ENCODE results near the gene ATG16L2.
"Not testable (repeated sequence)": the region's sequence is repeated elsewhere in the genome, so short reads cannot be mapped to it uniquely, and the experiment has no call there.

DNA sequence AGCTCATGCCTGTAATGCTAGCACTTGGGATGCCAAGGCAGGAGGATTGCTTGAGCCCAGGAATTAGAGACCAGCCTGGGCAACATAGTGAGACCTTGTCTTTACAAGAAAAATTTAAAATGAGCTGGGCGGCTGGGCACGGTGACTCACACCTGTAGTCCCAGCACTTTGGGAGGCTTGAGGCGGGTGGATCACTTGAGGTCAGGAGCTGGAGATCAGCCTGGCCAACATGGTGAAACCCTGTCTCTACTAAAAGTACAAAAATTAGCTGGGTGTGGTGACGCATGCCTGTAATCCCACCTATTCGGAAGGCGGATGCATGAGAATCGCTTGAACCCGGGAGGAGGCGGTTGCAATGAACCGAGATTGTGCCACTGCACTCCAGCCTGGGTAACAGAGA is 2.5 kb upstream of the ATG16L2 start:
- not testable (repeated sequence) for TF ChIP-seq HCFC1 (IDR thresholded peaks at IDR 0.05; ENCODE audit: low read length); NRF1 (conservative IDR thresholded peaks at IDR 0.05; ENCODE audit: low read depth, low read length); IRF4 (IDR thresholded peaks at IDR 0.05; ENCODE audit: low read depth, low read length); TAF1 (IDR thresholded peaks at IDR 0.05; ENCODE audit: borderline replicate concordance, low read depth, low read length); EGR1 (IDR thresholded peaks at IDR 0.05; ENCODE audit: borderline replicate concordance in 1 of 2, low read depth in 2 of 2, low read length in 2 of 2); CTCF (IDR thresholded peaks at IDR 0.05 in 2 of 3, conservative IDR thresholded peaks at IDR 0.05 in 1 of 3; ENCODE audit: control insufficient read depth in 2 of 3, extremely low read depth in 1 of 3, insufficient read depth in 1 of 3, low read depth in 3 of 3, low read length in 3 of 3); MTA2 (IDR thresholded peaks at IDR 0.05; ENCODE audit: low read depth)
